K562 (cell line): ENCODE results near the gene MICU1. TPM values are rescaled to one million over a fixed set of nuclear protein-coding genes. Genes with fewer than 3 reads are reported as not detected.

Experiments
- ATAC-seq: fragments of 200-7000 bp; cut with Tn5 transposase; 3 replicates; pipeline ENCODE4 v1.9.1; 2020; ENCODE audit warnings: moderate library complexity
- BruUV-seq: library from RNA; stranded (reverse); fragments of 400-500 nt; replicated peaks from 2 replicates; lab custom pipeline; 2021; lab: Mats Ljungman, UMichigan
- CTCF ChIA-PET: fragments of 300-600 bp; formaldehyde crosslinking; extraction: SDS; loops from one replicate; lab custom pipeline; 2021; ENCODE audit warnings: low intra/inter-chr PET ratio; lab: Yijun Ruan, JAX
- POLR2A ChIA-PET: fragments of 300-600, 350-650 bp; sonication (Branson Sonifier 250); formaldehyde crosslinking; extraction: SDS; loops from one replicate; lab custom pipeline; 2021; ENCODE audit warnings: antibody characterized with exemption, inconsistent platforms; lab: Yijun Ruan, JAX
- DNase-seq, 4 experiments: peaks; one replicate each; pipeline versions ENCODE4 v3.0.0 to v3.0.0-alpha.2; 2011 to 2018; ENCODE audit warnings: low spot score in 3 of 4, mixed read lengths in 3 of 4; ENCODE audit errors: extremely low read depth in 1 of 4
- FAIRE-seq: peaks from 2 replicates; lab custom pipeline; 2011; peaks lifted over from hg19 to GRCh38; lab: Jason Lieb, UNC
- H2AFZ ChIP-seq: 2 replicates; pipeline ENCODE4 v1.6.0; 2011; ENCODE audit warnings: low read depth, low read length, control low read depth, inconsistent platforms
- H3K27ac ChIP-seq: fragments of 200-600 bp; 3 replicates; pipeline ENCODE4 v1.8.0; 2011; ENCODE audit warnings: low read depth, mild to moderate bottlenecking, control low read depth, inconsistent platforms, low read length, moderate library complexity, mixed read lengths; ENCODE audit errors: extremely low read depth
- H3K27me3 ChIP-seq, 2 experiments: fragments of 300-600 bp in 1 of 2; 2 replicates in 1 of 2; 3 replicates in 1 of 2; pipeline versions ENCODE4 v1.6.0 to v1.8.0; 2011; ENCODE audit warnings: inconsistent platforms in 2 of 2, low read length in 2 of 2, mild to moderate bottlenecking in 1 of 2, mixed read lengths in 1 of 2, moderate library complexity in 1 of 2; ENCODE audit not compliant: control insufficient read depth in 2 of 2, insufficient read depth in 2 of 2
- H3K36me3 ChIP-seq: fragments of 300-600 bp; 3 replicates; pipeline ENCODE4 v1.8.0; 2011; ENCODE audit warnings: mild to moderate bottlenecking, low read length, inconsistent platforms; ENCODE audit not compliant: control insufficient read depth, insufficient read depth
- H3K4me1 ChIP-seq, 2 experiments: fragments of 200-600 bp in 1 of 2; replicated peaks in 1 of 2; 2 replicates in 1 of 2; 3 replicates in 1 of 2; pipeline versions ENCODE4 v1.5.1 to v1.8.0; 2011; ENCODE audit warnings: inconsistent platforms in 2 of 2, low read length in 2 of 2, mild to moderate bottlenecking in 1 of 2, mixed read lengths in 1 of 2, moderate library complexity in 1 of 2; ENCODE audit not compliant: control insufficient read depth in 2 of 2, insufficient read depth in 2 of 2
- H3K4me2 ChIP-seq: 2 replicates; pipeline ENCODE4 v1.6.1; 2011; ENCODE audit warnings: low read length, control low read depth, inconsistent platforms, mixed read lengths; ENCODE audit not compliant: insufficient read depth
- H3K4me3 ChIP-seq: fragments of 200-600 bp; sonication (generic), shearing (Covaris generic); 2 replicates; pipeline ENCODE4 v1.5.1; 2016; ENCODE audit warnings: control low read depth, inconsistent platforms
- H3K79me2 ChIP-seq: fragments of 200-600 bp; 3 replicates; pipeline ENCODE4 v1.8.0; 2011; ENCODE audit warnings: low read length, inconsistent platforms; ENCODE audit not compliant: control insufficient read depth, insufficient read depth
- H3K9ac ChIP-seq, 2 experiments: 2 replicates each; pipeline versions ENCODE4 v1.6.0 to v1.6.1; 2011; ENCODE audit warnings: low read depth in 2 of 2, low read length in 2 of 2, control low read depth in 1 of 2, inconsistent platforms in 1 of 2, mild to moderate bottlenecking in 1 of 2, mixed read lengths in 1 of 2; ENCODE audit not compliant: insufficient read depth in 1 of 2
- H3K9me1 ChIP-seq: one replicate; pipeline ENCODE4 v1.6.0; 2011; ENCODE audit warnings: inconsistent platforms, mild to moderate bottlenecking, low read length, moderate library complexity; ENCODE audit not compliant: control insufficient read depth, insufficient read depth
- H3K9me3 ChIP-seq: replicated peaks from 2 replicates; pipeline ENCODE4 v1.5.1; 2011; ENCODE audit warnings: low read depth, low read length, inconsistent platforms; ENCODE audit not compliant: control insufficient read depth, insufficient read depth
- H4K20me1 ChIP-seq: replicated peaks from 2 replicates; pipeline ENCODE4 v1.6.1; 2011; ENCODE audit warnings: low read length, inconsistent platforms, mixed read lengths; ENCODE audit not compliant: control insufficient read depth, insufficient read depth
- ATF7 ChIP-seq: fragments of 450-650 bp; IDR thresholded peaks from 2 replicates; pipeline ENCODE4 v1.7.1; 2014; ENCODE audit warnings: mild to moderate bottlenecking, moderate library complexity
- JUN ChIP-seq, 2 experiments: sonication (generic) in 1 of 2; formaldehyde crosslinking in 1 of 2; IDR thresholded peaks; 2 replicates each; pipeline versions ENCODE4 v1.6.1 to v1.8.0; 2012 to 2022; ENCODE audit warnings: borderline replicate concordance in 2 of 2, mild to moderate bottlenecking in 2 of 2, improper control_type of control experiment in 1 of 2, low read depth in 1 of 2, low read length in 1 of 2, missing genetic modification reagents in 1 of 2
- KAT7 ChIP-seq: sonication (generic); formaldehyde crosslinking; IDR thresholded peaks from 2 replicates; pipeline ENCODE4 v1.8.0; 2022; ENCODE audit warnings: missing genetic modification reagents, mild to moderate bottlenecking, borderline replicate concordance
- RBM22 ChIP-seq: fragments of 200-400 bp; formaldehyde crosslinking; IDR thresholded peaks from 2 replicates; pipeline ENCODE4 v1.6.1; 2018; ENCODE audit warnings: low read length, low read depth; ENCODE audit not compliant: poor library complexity, severe bottlenecking
- RFX1 ChIP-seq: fragments of 450-650 bp; IDR thresholded peaks from 2 replicates; pipeline ENCODE4 v1.6.1; 2016; ENCODE audit warnings: mild to moderate bottlenecking, moderate library complexity
- TAL1 ChIP-seq: fragments of 450-650 bp; IDR thresholded peaks from 2 replicates; pipeline ENCODE4 v1.6.1; 2016; ENCODE audit warnings: mild to moderate bottlenecking
- YY1 ChIP-seq, 3 experiments: IDR thresholded peaks; 2 replicates each; pipeline ENCODE4 v1.6.1; 2011; ENCODE audit warnings: low read length in 2 of 3, mild to moderate bottlenecking in 2 of 3, moderate library complexity in 2 of 3, borderline replicate concordance in 1 of 3, control low read depth in 1 of 3, low read depth in 1 of 3; ENCODE audit not compliant: insufficient read depth in 3 of 3, insufficient replicate concordance in 2 of 3, control insufficient read depth in 1 of 3, insufficient read length in 1 of 3; ENCODE audit errors: extremely low read depth in 1 of 3
- ZNF232 ChIP-seq: sonication (generic); formaldehyde crosslinking; IDR thresholded peaks from 2 replicates; pipeline ENCODE4 v1.8.0; 2022; ENCODE audit warnings: mild to moderate bottlenecking, missing genetic modification reagents
- ZNF280B ChIP-seq: fragments of 250-450 bp; sonication (Bioruptor Pico); IDR thresholded peaks from 2 replicates; pipeline ENCODE4 v1.5.1; 2021; ENCODE audit warnings: mild to moderate bottlenecking
- ZNF561 ChIP-seq: fragments of 450-650 bp; formaldehyde crosslinking; conservative IDR thresholded peaks from 2 replicates; pipeline ENCODE4 v1.4.0; 2020; ENCODE audit warnings: mild to moderate bottlenecking, moderate library complexity
- ZNF766 ChIP-seq: fragments of 200-800 bp; sonication (Bioruptor generic); conservative IDR thresholded peaks from 2 replicates; pipeline ENCODE4 v1.6.1; 2016; ENCODE audit warnings: missing genetic modification characterization, missing compliant biosample characterization
- WGBS: fragments of 100-300 bp; shearing (Covaris generic); methylation state at CpG from one replicate; pipeline ENCODE4 v1.1.6; 2016; ENCODE audit warnings: low coverage, mixed read lengths; ENCODE audit not compliant: insufficient coverage; ENCODE audit errors: missing lambda C conversion rate; 5-methylcytosine and 5-hydroxymethylcytosine counted together
- in situ Hi-C: fragments of 300-500 bp; cut with MboI; formaldehyde crosslinking; loops from 4 replicates; pipeline ENCODE4 v1.15.0; 2018; ENCODE audit warnings: inconsistent platforms, mixed read lengths
- intact Hi-C: fragments of 100-400 bp; cut with micrococcal nuclease; formaldehyde crosslinking; loops from 2 replicates; pipeline ENCODE4 v1.14.2; 2022
- polyA plus RNA-seq, 8 experiments: library from polyadenylated mRNA; depleted of rRNA in 4 of 8; stranded (reverse) in 5 of 8; unstranded in 3 of 8; fragments of >200 nt; fragmentation: Nextera tagmentation in 2 of 8; fragmentation: Illumina TruSeq in 1 of 8; extraction: Ambion mirVana in 2 of 8; extraction: Trizol in 1 of 8; gene quantifications; 2 replicates each; pipeline versions ENCODE4 v1.2.1 to v1.2.3, GENCODE V29; 2011 to 2014; ENCODE audit warnings: inconsistent platforms in 1 of 8, missing spikeins in 1 of 8
- total RNA-seq, 7 experiments: library from RNA; depleted of rRNA in 6 of 7; stranded (reverse); fragments of >200 nt in 6 of 7; fragmentation: Illumina TruSeq in 2 of 7; extraction: Trizol in 2 of 7; gene quantifications; 2 replicates each; pipeline versions ENCODE4 v1.2.1 to v1.2.3, GENCODE V29; 2011 to 2021; ENCODE audit warnings: low replicate concordance in 1 of 7
- TF ChIP-seq, protein P1 (sequence below), 2 experiments: IDR thresholded peaks; 2 replicates each; pipeline ENCODE4 v1.6.1; 2011; ENCODE audit warnings: borderline replicate concordance in 1 of 2, control low read depth in 1 of 2, low read depth in 1 of 2, low read length in 1 of 2, mild to moderate bottlenecking in 1 of 2, mixed read lengths in 1 of 2, moderate library complexity in 1 of 2; ENCODE audit not compliant: insufficient read depth in 1 of 2, insufficient read length in 1 of 2, poor library complexity in 1 of 2, severe bottlenecking in 1 of 2; ENCODE audit errors: extremely low read depth in 1 of 2
- TF ChIP-seq, protein P2 (sequence below): fragments of 450-650 bp; conservative IDR thresholded peaks from 2 replicates; pipeline ENCODE4 v1.6.1; 2016; ENCODE audit warnings: missing genetic modification characterization, low read depth, mild to moderate bottlenecking, control low read depth, missing compliant biosample characterization

MICU1 gene
- total and polyA plus RNA-seq, 9 of the 15 experiments (the other 6 are each of a cell fraction or from before 2014, with no cell fraction given) = 29.3 to 76.8 (median 48.4) TPM

DNA sequence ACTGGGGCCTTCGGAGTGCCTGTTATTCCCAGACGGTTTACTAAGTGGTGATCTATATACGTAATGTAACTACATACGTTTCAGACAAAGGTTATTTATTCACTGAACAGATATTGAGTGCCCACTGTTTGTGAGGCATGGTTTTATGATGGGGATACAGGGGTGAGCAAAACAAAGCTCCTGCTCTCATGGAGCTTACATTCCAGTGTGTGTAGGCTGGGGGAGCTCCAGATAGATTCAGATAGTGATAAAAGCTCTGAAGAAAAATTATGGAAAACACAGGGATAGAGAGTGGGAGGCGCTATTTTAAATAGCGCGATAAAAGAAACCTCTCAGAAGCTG, 270.7 kb downstream of the MICU1 start:
- Histone ChIP-seq H3K79me2 (peaks cover 38% of the 10 kb centered on the region), H3K9ac (peak overlapping the region; percentile 95 to 98; a peak in 3 of 4 replicates), H2AFZ (peak overlapping the region; percentile 100), H4K20me1 (no peaks in the 10 kb centered on the region; the same call in 1 of the 2 replicates), H3K4me3 (peak overlapping the region; percentile 94), H3K27me3 (no peaks in the 10 kb centered on the region), H3K9me1 (no peaks in the 10 kb centered on the region), H3K36me3 (peaks cover 34% of the 10 kb centered on the region), H3K4me1 (peaks cover 12 to 15% of the 10 kb centered on the region in 2 experiments), H3K4me2 (peak overlapping the region; percentile 98), H3K27ac (peak overlapping the region; percentile 99), H3K9me3 (no peaks in the 10 kb centered on the region)
- TSS peak; percentile 91 for BruUV-seq
- ATAC-seq (no peak), DNase-seq (no peak), FAIRE-seq (no peak)
- CTCF ChIA-PET = no interaction called here
- WGBS = 52% methylated on average over 7 of the region's 7 CpGs
- intact Hi-C loops (no loop called here), in situ Hi-C loops (no loop called here)
- POLR2A ChIA-PET = interaction anchor here (0.6 to 6.6 kb wide), 6 partner anchors 9 to 484 kb away, joined by 3 to 57 read pairs (median 3); no protein-coding TSS in a partner anchor
- TF ChIP-seq RFX1 = no peak
- TF ChIP-seq ZNF232 (CRISPR knock-in tag) = no peak
- TF ChIP-seq ZNF766 (CRISPR knock-in tag) = peak; percentile 43; the same call in 1 of the 2 replicates
- no peak for TF ChIP-seq KAT7 (CRISPR knock-in tag)
- TF ChIP-seq JUN (IDR thresholded peaks at IDR 0.05; ENCODE audit: borderline replicate concordance, low read depth, low read length) = no peak
- no peak for TF ChIP-seq JUN (CRISPR knock-in tag; IDR thresholded peaks at IDR 0.05; ENCODE audit: borderline replicate concordance)
- no peak for TF ChIP-seq TAL1
- no peak for TF ChIP-seq YY1 (IDR thresholded peaks at IDR 0.05; ENCODE audit: borderline replicate concordance in 1 of 3, control insufficient read depth in 1 of 3, extremely low read depth in 1 of 3, insufficient read depth in 3 of 3, insufficient read length in 1 of 3, insufficient replicate concordance in 2 of 3, low read depth in 1 of 3, low read length in 2 of 3)
- TF ChIP-seq, protein P1, sequence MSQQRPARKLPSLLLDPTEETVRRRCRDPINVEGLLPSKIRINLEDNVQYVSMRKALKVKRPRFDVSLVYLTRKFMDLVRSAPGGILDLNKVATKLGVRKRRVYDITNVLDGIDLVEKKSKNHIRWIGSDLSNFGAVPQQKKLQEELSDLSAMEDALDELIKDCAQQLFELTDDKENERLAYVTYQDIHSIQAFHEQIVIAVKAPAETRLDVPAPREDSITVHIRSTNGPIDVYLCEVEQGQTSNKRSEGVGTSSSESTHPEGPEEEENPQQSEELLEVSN (IDR thresholded peaks at IDR 0.05; ENCODE audit: borderline replicate concordance in 1 of 2, extremely low read depth in 1 of 2, insufficient read depth in 1 of 2, insufficient read length in 1 of 2, low read depth in 1 of 2, low read length in 1 of 2, poor library complexity in 1 of 2, severe bottlenecking in 1 of 2) = peak in 1 of 2 experiments; percentile 1
- TF ChIP-seq ZNF280B (CRISPR knock-in tag) = no peak
- TF ChIP-seq, protein P2, sequence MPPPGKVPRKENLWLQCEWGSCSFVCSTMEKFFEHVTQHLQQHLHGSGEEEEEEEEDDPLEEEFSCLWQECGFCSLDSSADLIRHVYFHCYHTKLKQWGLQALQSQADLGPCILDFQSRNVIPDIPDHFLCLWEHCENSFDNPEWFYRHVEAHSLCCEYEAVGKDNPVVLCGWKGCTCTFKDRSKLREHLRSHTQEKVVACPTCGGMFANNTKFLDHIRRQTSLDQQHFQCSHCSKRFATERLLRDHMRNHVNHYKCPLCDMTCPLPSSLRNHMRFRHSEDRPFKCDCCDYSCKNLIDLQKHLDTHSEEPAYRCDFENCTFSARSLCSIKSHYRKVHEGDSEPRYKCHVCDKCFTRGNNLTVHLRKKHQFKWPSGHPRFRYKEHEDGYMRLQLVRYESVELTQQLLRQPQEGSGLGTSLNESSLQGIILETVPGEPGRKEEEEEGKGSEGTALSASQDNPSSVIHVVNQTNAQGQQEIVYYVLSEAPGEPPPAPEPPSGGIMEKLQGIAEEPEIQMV = no peak
- no peak for TF ChIP-seq RBM22
- TF ChIP-seq ATF7 = no peak
- TF ChIP-seq ZNF561 = no peak
